HFFc6 (cell line): ENCODE measurements around the gene RNF175. TPM values are rescaled to one million over a fixed set of nuclear protein-coding genes. Genes with fewer than 3 reads are reported as not detected.

ENCODE experiments used
- DNase-seq: peaks from one replicate; pipeline ENCODE4 v3.0.0-alpha.2; 2018
- H3K27ac Mint-ChIP-seq: 2 replicates; pipeline ENCODE4 v1.8.0; 2020; ENCODE audit warnings: mild to moderate bottlenecking, mixed read lengths
- H3K27me3 Mint-ChIP-seq: 2 replicates; pipeline ENCODE4 v1.8.0; 2021; ENCODE audit warnings: mild to moderate bottlenecking, moderate library complexity, mixed read lengths; ENCODE audit not compliant: insufficient read depth
- H3K36me3 Mint-ChIP-seq: 2 replicates; pipeline ENCODE4 v1.8.0; 2021; ENCODE audit warnings: low read depth, mixed read lengths
- H3K4me1 Mint-ChIP-seq: 2 replicates; pipeline ENCODE4 v1.8.0; 2020; ENCODE audit warnings: low read depth, mixed read lengths
- H3K4me3 Mint-ChIP-seq: 2 replicates; pipeline ENCODE4 v1.8.0; 2020; ENCODE audit warnings: mild to moderate bottlenecking, moderate library complexity, mixed read lengths
- H3K9me3 Mint-ChIP-seq: 2 replicates; pipeline ENCODE4 v1.8.0; 2020; ENCODE audit warnings: mild to moderate bottlenecking, mixed read lengths
- total RNA-seq, 6 experiments: library from RNA; stranded (reverse); fragmentation: NEBNext Ultra II Directional; extraction: Animal tissue kit (Norgen Biotek cat#: 25700); gene quantifications; 2 replicates in 1 of 6; 3 replicates in 5 of 6; pipeline ENCODE4 v1.2.3, GENCODE V29; 2021
- TF ChIP-seq, protein P1 (sequence below): fragments of 200-600 bp; sonication (generic); IDR thresholded peaks from 2 replicates; pipeline ENCODE4 v1.5.0; 2021; ENCODE audit warnings: antibody characterized with exemption, mild to moderate bottlenecking

Gene RNF175
- total RNA-seq, 6 experiments from 2014 or later, result not detected

DNA sequence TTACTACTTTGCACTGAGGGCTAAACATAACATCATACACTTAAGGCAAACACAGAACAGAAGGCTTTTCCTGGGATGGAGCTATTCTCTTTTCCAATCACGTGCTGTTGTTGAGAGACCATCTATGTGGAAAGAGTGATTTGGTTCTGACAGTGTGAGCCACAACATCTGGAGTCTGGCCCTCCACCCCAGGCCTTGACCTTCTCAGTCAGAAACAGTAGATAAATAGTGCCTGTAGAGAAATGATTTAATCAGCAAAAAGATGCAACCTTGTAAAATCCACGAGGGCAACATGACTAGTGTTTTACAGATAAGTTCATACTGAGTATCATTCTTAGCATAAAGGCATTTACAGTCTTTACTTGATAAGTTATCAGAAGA is 39.9 kb upstream of the RNF175 start:
- Mint-ChIP-seq H3K4me1 (no peaks in the 10 kb centered on the region), H3K36me3 (no peaks in the 10 kb centered on the region), H3K27ac (no peak overlapping the region), H3K27me3 (peaks cover 4% of the 10 kb centered on the region), H3K4me3 (no peak overlapping the region), H3K9me3 (no peaks in the 10 kb centered on the region)
- TF ChIP-seq, protein P1, sequence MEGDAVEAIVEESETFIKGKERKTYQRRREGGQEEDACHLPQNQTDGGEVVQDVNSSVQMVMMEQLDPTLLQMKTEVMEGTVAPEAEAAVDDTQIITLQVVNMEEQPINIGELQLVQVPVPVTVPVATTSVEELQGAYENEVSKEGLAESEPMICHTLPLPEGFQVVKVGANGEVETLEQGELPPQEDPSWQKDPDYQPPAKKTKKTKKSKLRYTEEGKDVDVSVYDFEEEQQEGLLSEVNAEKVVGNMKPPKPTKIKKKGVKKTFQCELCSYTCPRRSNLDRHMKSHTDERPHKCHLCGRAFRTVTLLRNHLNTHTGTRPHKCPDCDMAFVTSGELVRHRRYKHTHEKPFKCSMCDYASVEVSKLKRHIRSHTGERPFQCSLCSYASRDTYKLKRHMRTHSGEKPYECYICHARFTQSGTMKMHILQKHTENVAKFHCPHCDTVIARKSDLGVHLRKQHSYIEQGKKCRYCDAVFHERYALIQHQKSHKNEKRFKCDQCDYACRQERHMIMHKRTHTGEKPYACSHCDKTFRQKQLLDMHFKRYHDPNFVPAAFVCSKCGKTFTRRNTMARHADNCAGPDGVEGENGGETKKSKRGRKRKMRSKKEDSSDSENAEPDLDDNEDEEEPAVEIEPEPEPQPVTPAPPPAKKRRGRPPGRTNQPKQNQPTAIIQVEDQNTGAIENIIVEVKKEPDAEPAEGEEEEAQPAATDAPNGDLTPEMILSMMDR, result no peak
- DNase-seq, result no peak

DNA sequence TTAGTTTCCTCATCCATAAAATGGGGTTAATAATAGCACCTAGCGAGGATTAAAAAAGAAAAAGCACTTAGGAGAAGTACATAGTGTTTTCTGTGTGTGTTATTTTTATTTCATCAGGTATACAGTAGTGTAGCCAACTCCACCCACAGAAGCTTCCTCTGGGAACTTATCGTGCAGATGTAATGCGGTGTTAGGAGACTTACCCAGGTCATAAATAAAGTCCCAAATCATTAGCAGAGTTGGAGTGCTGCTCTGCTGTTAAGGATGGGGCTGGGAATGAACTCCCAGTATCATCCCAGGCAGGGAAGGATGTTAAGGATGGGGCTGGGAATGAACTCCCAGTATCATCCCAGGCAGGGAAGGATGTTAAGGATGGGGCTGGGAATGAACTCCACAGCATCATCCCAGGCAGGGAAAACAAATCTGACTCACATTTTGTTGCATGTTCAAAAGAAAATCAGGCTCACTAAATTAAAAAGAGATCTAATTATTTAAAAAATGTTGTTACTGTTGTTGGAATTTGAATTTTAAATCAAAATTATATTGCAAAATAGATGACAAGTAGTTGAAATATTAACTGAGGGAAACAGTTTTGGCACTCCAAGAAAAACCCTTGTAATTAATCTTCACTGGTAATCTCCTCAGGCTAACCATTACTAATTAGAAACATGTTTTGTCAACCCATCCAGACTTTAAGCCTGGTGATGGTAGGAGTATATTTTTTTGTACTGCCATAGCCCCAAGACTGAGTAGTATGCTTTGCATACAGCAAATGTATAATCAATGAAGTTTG is 39.3 kb upstream of the RNF175 start:
- no peaks in the 10 kb centered on the region for H3K9me3 Mint-ChIP-seq
- H3K27ac Mint-ChIP-seq, result no peak overlapping the region
- no peaks in the 10 kb centered on the region for H3K4me1 Mint-ChIP-seq
- TF ChIP-seq, protein P1, result no peak
- no peaks in the 10 kb centered on the region for H3K36me3 Mint-ChIP-seq
- no peak for DNase-seq
- peaks cover 7% of the 10 kb centered on the region for H3K27me3 Mint-ChIP-seq
- no peak overlapping the region for H3K4me3 Mint-ChIP-seq

DNA sequence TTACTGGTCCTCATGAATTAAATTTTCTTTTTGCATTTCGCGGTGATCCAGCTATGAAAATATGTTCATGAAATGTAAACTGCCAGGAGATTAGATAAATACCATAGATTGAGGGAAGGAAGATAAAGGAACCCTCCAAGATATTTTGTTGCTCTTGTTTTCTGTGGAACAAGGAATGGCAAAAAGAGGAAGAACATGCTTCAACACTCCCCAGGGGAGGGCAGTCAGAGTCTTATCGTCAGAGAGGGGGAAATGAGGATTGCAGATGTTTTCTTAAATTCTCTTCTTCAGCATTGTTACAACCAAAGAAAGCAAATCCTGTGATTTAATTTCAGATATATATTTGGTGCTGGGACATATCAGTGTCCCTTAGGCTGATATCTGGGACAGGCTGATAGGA is 38.6 kb upstream of the RNF175 start:
- Mint-ChIP-seq H3K27ac (no peak overlapping the region), H3K27me3 (peaks cover 8% of the 10 kb centered on the region), H3K4me3 (no peak overlapping the region), H3K36me3 (no peaks in the 10 kb centered on the region), H3K4me1 (no peaks in the 10 kb centered on the region), H3K9me3 (no peaks in the 10 kb centered on the region)
- DNase-seq, result no peak
- TF ChIP-seq, protein P1, result no peak

DNA sequence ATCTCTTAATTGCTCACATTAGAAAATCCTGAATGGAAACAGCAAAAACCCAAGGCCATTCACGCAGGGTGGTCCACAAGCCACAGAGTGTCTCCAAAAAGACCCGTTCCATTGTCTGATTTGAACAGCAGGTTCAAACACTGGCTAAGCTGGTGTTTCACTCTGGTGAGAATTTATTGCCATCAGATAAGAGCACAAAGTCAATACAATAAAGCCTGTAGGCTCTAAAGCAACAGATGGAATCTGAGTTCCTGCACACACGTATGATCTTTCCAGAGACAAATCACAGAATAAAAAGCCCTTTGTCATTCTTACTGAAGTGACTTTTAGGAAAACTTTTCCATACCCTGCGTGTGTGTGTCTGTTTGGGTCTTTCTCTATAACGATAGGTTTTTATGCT is 34.2 kb upstream of the RNF175 start:
- Mint-ChIP-seq H3K9me3 (no peaks in the 10 kb centered on the region), H3K4me3 (no peak overlapping the region), H3K27me3 (peaks cover 42% of the 10 kb centered on the region), H3K36me3 (no peaks in the 10 kb centered on the region), H3K4me1 (no peaks in the 10 kb centered on the region; the same call in 1 of the 2 replicates), H3K27ac (no peak overlapping the region)
- no peak for DNase-seq
- TF ChIP-seq, protein P1, result no peak

DNA sequence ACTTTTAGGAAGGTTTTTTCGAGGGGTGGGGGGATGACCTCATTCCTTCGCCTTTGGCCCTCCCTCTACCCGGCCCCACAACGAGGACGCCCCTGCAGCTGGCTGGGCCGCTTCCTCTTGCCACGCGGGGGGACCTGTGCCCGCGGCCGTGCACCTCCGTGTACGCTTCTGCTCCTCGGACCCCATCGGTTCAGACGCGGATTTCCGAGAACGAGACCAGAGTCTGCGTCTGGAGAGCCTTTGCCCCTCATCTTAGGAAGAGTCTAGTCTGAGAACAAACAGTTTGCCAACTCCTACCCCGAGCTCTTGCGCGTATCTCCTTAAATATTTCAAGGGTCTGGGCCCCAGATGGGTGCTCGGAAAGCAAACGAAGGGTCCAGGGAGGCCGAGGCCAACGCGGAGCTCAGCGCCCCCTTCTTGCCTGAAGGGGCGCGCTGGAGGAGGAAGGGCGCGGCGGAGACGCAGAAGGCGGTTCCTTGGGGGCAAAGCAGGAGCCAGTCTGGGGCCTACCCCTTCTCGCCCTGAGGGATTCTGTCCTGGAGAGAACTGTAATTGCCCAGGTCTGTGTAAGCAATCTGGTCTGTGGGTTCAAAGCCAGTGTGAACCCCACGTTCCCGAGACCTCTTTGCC is 32.9 kb upstream of the RNF175 start:
- Mint-ChIP-seq H3K36me3 (no peaks in the 10 kb centered on the region), H3K27me3 (peaks cover 53% of the 10 kb centered on the region)

More for the DNA sequence above, 32.9 kb upstream of the RNF175 start:
- H3K9me3 Mint-ChIP-seq, result no peaks in the 10 kb centered on the region
- H3K4me3 Mint-ChIP-seq, result peak overlapping the region; percentile 49
- no peak for DNase-seq
- no peak overlapping the region for H3K27ac Mint-ChIP-seq
- TF ChIP-seq, protein P1, result no peak
- no peaks in the 10 kb centered on the region; the same call in 1 of the 2 replicates for H3K4me1 Mint-ChIP-seq
